Esophagus squamous epithelium (tissue), 5 donors: ENCODE results near the gene DNAJB6. TPM values are rescaled to one million over a fixed set of nuclear protein-coding genes. Genes with fewer than 3 reads are reported as not detected.

Experiments used
- DNase-seq: peaks from one replicate; lab custom pipeline; 2025; lab: John Stamatoyannopoulos, UW
- H3K27ac ChIP-seq, 4 donors: fragments of 200-600 bp; sonication (generic); one replicate each; pipeline ENCODE4 v1.5.1; 2016 to 2019; ENCODE audit warnings: mild to moderate bottlenecking in 1 of 4
- H3K27me3 ChIP-seq, 4 donors: fragments of 200-600 bp; sonication (generic); 1 replicate in 3 of 4; 2 replicates in 1 of 4; pipeline versions ENCODE4 v1.5.1 to v1.6.0; 2017 to 2021; ENCODE audit warnings: antibody characterized with exemption in 1 of 4
- H3K36me3 ChIP-seq, 3 donors: fragments of 200-600 bp; sonication (generic); one replicate each; pipeline ENCODE4 v1.5.1; 2016 to 2019
- H3K4me1 ChIP-seq, 3 donors: fragments of 200-600 bp; sonication (generic); one replicate each; pipeline ENCODE4 v1.5.1; 2017 to 2019
- H3K4me3 ChIP-seq, 4 donors: fragments of 200-600 bp; sonication (generic); 1 replicate in 3 of 4; 2 replicates in 1 of 4; pipeline ENCODE4 v1.5.1; 2016 to 2019; ENCODE audit warnings: mild to moderate bottlenecking in 2 of 4, moderate library complexity in 1 of 4
- H3K9me3 ChIP-seq, 3 donors: fragments of 200-600 bp; sonication (generic); one replicate each; pipeline ENCODE4 v1.5.1; 2016 to 2019
- CTCF ChIP-seq, 6 experiments: fragments of 450-650 bp in 4 of 6; fragments of 200-600 bp in 2 of 6; sonication (generic) in 2 of 6; IDR thresholded peaks; one replicate each; pipeline ENCODE4 v1.5.1; 2016 to 2019; ENCODE audit warnings: antibody characterized with exemption in 6 of 6, mild to moderate bottlenecking in 4 of 6, moderate library complexity in 4 of 6
- POLR2A ChIP-seq, 4 donors: fragments of 450-650 bp; IDR thresholded peaks; one replicate each; pipeline ENCODE4 v1.6.1; 2017; ENCODE audit warnings: antibody characterized with exemption in 4 of 4, mild to moderate bottlenecking in 4 of 4, moderate library complexity in 3 of 4
- WGBS, 2 donors: methylation state at CpG; one replicate each; pipeline ENCODE4 v1.1.5; 2018; 5-methylcytosine and 5-hydroxymethylcytosine counted together
- intact Hi-C: fragments of 100-400 bp; cut with DNase I; formaldehyde crosslinking; loops from one replicate; pipeline ENCODE4 v1.15.0; 2022
- total RNA-seq, 4 donors: library from RNA; depleted of rRNA; stranded (reverse); fragments of >200 nt; gene quantifications; one replicate each; pipeline ENCODE4 v1.1.0, GENCODE V29; 2016
- donor health status: DM: yes; HTN: yes; CAD: no.

DNAJB6 gene
- total RNA-seq, 4 donors from 2014 or later, result 96.5 to 193 (median 160) TPM

GRCh38 chr7:157439761-157440160, 103.0 kb downstream of the DNAJB6 start:
- H3K9me3 ChIP-seq, result no peaks in the 10 kb centered on the region
- H3K4me3 ChIP-seq, result no peak overlapping the region

GRCh38 chr7:157440346-157441022, 103.7 kb downstream of the DNAJB6 start:
- H3K36me3 ChIP-seq, result no peaks in the 10 kb centered on the region
- no peak for DNase-seq
- H3K4me3 ChIP-seq, result no peak overlapping the region
- TF ChIP-seq CTCF (IDR thresholded peaks at IDR 0.05) (no peak), POLR2A (IDR thresholded peaks at IDR 0.05) (no peak)
- H3K27ac ChIP-seq, result no peak overlapping the region
- intact Hi-C loops, result no loop called here
- H3K9me3 ChIP-seq, result no peaks in the 10 kb centered on the region
- WGBS, 2 donors, result 82 to 88% methylated on average over 3 to 6 of the region's 22 CpGs
- no peaks in the 10 kb centered on the region for H3K4me1 ChIP-seq
- peaks cover 0 to 13% (median 0%) of the 10 kb centered on the region in 4 donors for H3K27me3 ChIP-seq

More at GRCh38 chr7:157439761-157440160, 103.0 kb downstream of the DNAJB6 start:
- TF ChIP-seq CTCF (IDR thresholded peaks at IDR 0.05) (no peak), POLR2A (IDR thresholded peaks at IDR 0.05) (no peak)
- WGBS, 2 donors, result 74 to 91% methylated on average over 3 of the region's 3 CpGs
- Histone ChIP-seq H3K27me3 (peaks cover 0 to 13% (median 0%) of the 10 kb centered on the region in 4 donors), H3K27ac (no peak overlapping the region), H3K36me3 (no peaks in the 10 kb centered on the region), H3K4me1 (no peaks in the 10 kb centered on the region)
- intact Hi-C loops, result loop anchor here (10.0 kb wide), 1 partner anchor 915 kb away; no protein-coding TSS in a partner anchor
- DNase-seq, result no peak

- no peak overlapping the region for H3K27ac ChIP-seq
- DNase-seq, result no peak
- H3K4me3 ChIP-seq, result no peak overlapping the region
- H3K4me1 ChIP-seq, result no peaks in the 10 kb centered on the region
- H3K27me3 ChIP-seq, result peaks cover 0 to 13% (median 0%) of the 10 kb centered on the region in 4 donors
- intact Hi-C loops, result no loop called here
- 89 to 91% methylated on average over 5 to 14 of the region's 17 CpGs for WGBS, 2 donors
- H3K9me3 ChIP-seq, result no peaks in the 10 kb centered on the region
- TF ChIP-seq POLR2A (IDR thresholded peaks at IDR 0.05) (no peak), CTCF (IDR thresholded peaks at IDR 0.05) (no peak)
- no peaks in the 10 kb centered on the region for H3K36me3 ChIP-seq
These were observed 104.2 kb downstream of the DNAJB6 start for GRCh38 chr7:157441023-157441399.

- no peak for DNase-seq
- H3K27ac ChIP-seq, result no peak overlapping the region
- H3K27me3 ChIP-seq, result peaks cover 0 to 13% (median 0%) of the 10 kb centered on the region in 4 donors
- H3K36me3 ChIP-seq, result no peaks in the 10 kb centered on the region
- H3K9me3 ChIP-seq, result no peaks in the 10 kb centered on the region
- WGBS, 2 donors, result 97 to 100% methylated on average over 3 to 6 of the region's 23 CpGs
- no peaks in the 10 kb centered on the region for H3K4me1 ChIP-seq
- intact Hi-C loops, result no loop called here
- H3K4me3 ChIP-seq, result no peak overlapping the region
- no peak for TF ChIP-seq POLR2A (IDR thresholded peaks at IDR 0.05)
- TF ChIP-seq CTCF (IDR thresholded peaks at IDR 0.05), result no peak
These were observed 105.7 kb downstream of the DNAJB6 start for GRCh38 chr7:157442456-157442855.

- no peaks in the 10 kb centered on the region for H3K36me3 ChIP-seq
- WGBS, 2 donors, result 93 to 98% methylated on average over 4 to 18 of the region's 42 CpGs
- H3K27me3 ChIP-seq, result peaks cover 0 to 11% (median 0%) of the 10 kb centered on the region in 4 donors
- H3K27ac ChIP-seq, result no peak overlapping the region
- no peaks in the 10 kb centered on the region for H3K9me3 ChIP-seq
- no peak for DNase-seq
- TF ChIP-seq CTCF (IDR thresholded peaks at IDR 0.05), result no peak
- no peak for TF ChIP-seq POLR2A (IDR thresholded peaks at IDR 0.05)
- H3K4me3 ChIP-seq, result no peak overlapping the region
- H3K4me1 ChIP-seq, result no peaks in the 10 kb centered on the region
- intact Hi-C loops, result no loop called here
These were observed 106.4 kb downstream of the DNAJB6 start for GRCh38 chr7:157442993-157443831.
